ENCODE results near the gene ZBTB7A.

Gene ZBTB7A

GRCh38 chr19:4064496-4065260 lies 2.0 kb downstream of the ZBTB7A start:
- H3K27me3 ChIP-seq (ENCODE audit: insufficient read depth, low read depth, severe bottlenecking): no peaks in the 10 kb centered on the region
- no peaks in the 10 kb centered on the region for H3K9me3 ChIP-seq (ENCODE audit: severe bottlenecking)
- H3K27ac ChIP-seq: peak overlapping the region; percentile 98
- H3K36me3 ChIP-seq: peaks cover 32% of the 10 kb centered on the region
- no peak for TF ChIP-seq CTCF (IDR thresholded peaks at IDR 0.05; ENCODE audit: low read depth, low read length)
- DNase-seq: peak; percentile 58
- peak overlapping the region; percentile 52 for H3K4me3 ChIP-seq (ENCODE audit: low read depth, low read length)

- no peak for TF ChIP-seq CTCF (IDR thresholded peaks at IDR 0.05; ENCODE audit: low read depth, low read length)
- peak overlapping the region; percentile 98 for H3K27ac ChIP-seq
- no peaks in the 10 kb centered on the region for H3K9me3 ChIP-seq (ENCODE audit: severe bottlenecking)
- peak overlapping the region; percentile 52 for H3K4me3 ChIP-seq (ENCODE audit: low read depth, low read length)
- H3K27me3 ChIP-seq (ENCODE audit: insufficient read depth, low read depth, severe bottlenecking): no peaks in the 10 kb centered on the region
- H3K36me3 ChIP-seq: peaks cover 32% of the 10 kb centered on the region
- no peak for DNase-seq
Measured at GRCh38 chr19:4064149-4064495, 2.6 kb downstream of the ZBTB7A start.

GRCh38 chr19:4063369-4064148 lies 3.1 kb downstream of the ZBTB7A start:
- no peak for TF ChIP-seq CTCF (IDR thresholded peaks at IDR 0.05; ENCODE audit: low read depth, low read length)
- H3K4me3 ChIP-seq (ENCODE audit: low read depth, low read length): peak overlapping the region; percentile 52
- no peaks in the 10 kb centered on the region for H3K9me3 ChIP-seq (ENCODE audit: severe bottlenecking)
- peaks cover 32% of the 10 kb centered on the region for H3K36me3 ChIP-seq
- peak overlapping the region; percentile 98 for H3K27ac ChIP-seq
- H3K27me3 ChIP-seq (ENCODE audit: insufficient read depth, low read depth, severe bottlenecking): no peaks in the 10 kb centered on the region
- no peak for DNase-seq

GRCh38 chr19:4062419-4063368 lies 4.0 kb downstream of the ZBTB7A start:
- no peaks in the 10 kb centered on the region for H3K27me3 ChIP-seq (ENCODE audit: insufficient read depth, low read depth, severe bottlenecking)
- DNase-seq: peak; percentile 65
- peaks cover 36% of the 10 kb centered on the region for H3K36me3 ChIP-seq
- peak overlapping the region; percentile 52 for H3K4me3 ChIP-seq (ENCODE audit: low read depth, low read length)
- peak overlapping the region; percentile 98 for H3K27ac ChIP-seq
- no peaks in the 10 kb centered on the region for H3K9me3 ChIP-seq (ENCODE audit: severe bottlenecking)
- no peak for TF ChIP-seq CTCF (IDR thresholded peaks at IDR 0.05; ENCODE audit: low read depth, low read length)

- no peaks in the 10 kb centered on the region for H3K27me3 ChIP-seq (ENCODE audit: insufficient read depth, low read depth, severe bottlenecking)
- H3K36me3 ChIP-seq: peaks cover 41% of the 10 kb centered on the region
- no peak for TF ChIP-seq CTCF (IDR thresholded peaks at IDR 0.05; ENCODE audit: low read depth, low read length)
- H3K27ac ChIP-seq: peak overlapping the region; percentile 98
- DNase-seq: peak; percentile 95
- H3K9me3 ChIP-seq (ENCODE audit: severe bottlenecking): no peaks in the 10 kb centered on the region
- H3K4me3 ChIP-seq (ENCODE audit: low read depth, low read length): peak overlapping the region; percentile 4
Measured at GRCh38 chr19:4061683-4062418, 4.8 kb downstream of the ZBTB7A start.
